Esophagus muscularis mucosa (tissue), 3 donors: ENCODE measurements around the gene LRMDA.

Experiments
- POLR2AphosphoS5 ChIP-seq, 2 donors: sonication (generic); formaldehyde crosslinking; IDR thresholded peaks; one replicate each; pipeline ENCODE4 v1.6.1; 2017; ENCODE audit warnings: antibody characterized with exemption in 2 of 2
- TF ChIP-seq, protein P1 (sequence below), 3 experiments: fragments of 200-600 bp in 2 of 3; fragments of 450-650 bp in 1 of 3; sonication (generic) in 2 of 3; IDR thresholded peaks; one replicate each; pipeline ENCODE4 v1.5.1; 2017 to 2019; ENCODE audit warnings: antibody characterized with exemption in 3 of 3, mild to moderate bottlenecking in 2 of 3, moderate library complexity in 1 of 3

DNA sequence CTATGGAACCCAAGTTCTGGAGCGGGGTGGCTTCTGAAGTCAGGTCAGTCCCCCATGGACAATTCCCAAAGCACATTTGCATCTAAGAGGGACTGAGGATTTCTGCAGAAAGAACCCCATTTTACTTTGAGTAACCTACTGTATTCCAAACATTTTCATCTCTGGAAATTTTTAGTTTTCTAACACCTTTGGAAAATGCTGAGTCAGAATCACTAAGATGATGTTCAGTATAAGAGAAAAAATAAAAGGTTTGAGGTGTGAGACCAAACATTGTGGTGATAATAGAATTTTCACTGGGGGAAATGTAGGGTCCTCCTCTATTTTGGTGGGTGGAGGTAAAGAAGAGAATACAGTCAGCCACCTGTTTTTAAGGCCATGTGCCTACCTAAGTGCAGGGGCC is 227.1 kb downstream of the LRMDA start:
- no peak for TF ChIP-seq POLR2AphosphoS5 (IDR thresholded peaks at IDR 0.05)
- TF ChIP-seq, protein P1, sequence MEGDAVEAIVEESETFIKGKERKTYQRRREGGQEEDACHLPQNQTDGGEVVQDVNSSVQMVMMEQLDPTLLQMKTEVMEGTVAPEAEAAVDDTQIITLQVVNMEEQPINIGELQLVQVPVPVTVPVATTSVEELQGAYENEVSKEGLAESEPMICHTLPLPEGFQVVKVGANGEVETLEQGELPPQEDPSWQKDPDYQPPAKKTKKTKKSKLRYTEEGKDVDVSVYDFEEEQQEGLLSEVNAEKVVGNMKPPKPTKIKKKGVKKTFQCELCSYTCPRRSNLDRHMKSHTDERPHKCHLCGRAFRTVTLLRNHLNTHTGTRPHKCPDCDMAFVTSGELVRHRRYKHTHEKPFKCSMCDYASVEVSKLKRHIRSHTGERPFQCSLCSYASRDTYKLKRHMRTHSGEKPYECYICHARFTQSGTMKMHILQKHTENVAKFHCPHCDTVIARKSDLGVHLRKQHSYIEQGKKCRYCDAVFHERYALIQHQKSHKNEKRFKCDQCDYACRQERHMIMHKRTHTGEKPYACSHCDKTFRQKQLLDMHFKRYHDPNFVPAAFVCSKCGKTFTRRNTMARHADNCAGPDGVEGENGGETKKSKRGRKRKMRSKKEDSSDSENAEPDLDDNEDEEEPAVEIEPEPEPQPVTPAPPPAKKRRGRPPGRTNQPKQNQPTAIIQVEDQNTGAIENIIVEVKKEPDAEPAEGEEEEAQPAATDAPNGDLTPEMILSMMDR (IDR thresholded peaks at IDR 0.05), result no peak
